Activated CD8-positive, alpha-beta memory T cell treated with anti-CD3 and anti-CD28 coated beads for 24 hours (primary cell): ENCODE data around the gene NINJ2.

Experiments used
- DNase-seq: peaks from one replicate; pipeline ENCODE4 v3.0.0-alpha.2; 2020

The NINJ2 gene

GRCh38 chr12:546265-546919 is 116.9 kb downstream of the NINJ2 start:
- no peak for DNase-seq

GRCh38 chr12:545835-546234 is 117.4 kb downstream of the NINJ2 start:
- no peak for DNase-seq

DNA sequence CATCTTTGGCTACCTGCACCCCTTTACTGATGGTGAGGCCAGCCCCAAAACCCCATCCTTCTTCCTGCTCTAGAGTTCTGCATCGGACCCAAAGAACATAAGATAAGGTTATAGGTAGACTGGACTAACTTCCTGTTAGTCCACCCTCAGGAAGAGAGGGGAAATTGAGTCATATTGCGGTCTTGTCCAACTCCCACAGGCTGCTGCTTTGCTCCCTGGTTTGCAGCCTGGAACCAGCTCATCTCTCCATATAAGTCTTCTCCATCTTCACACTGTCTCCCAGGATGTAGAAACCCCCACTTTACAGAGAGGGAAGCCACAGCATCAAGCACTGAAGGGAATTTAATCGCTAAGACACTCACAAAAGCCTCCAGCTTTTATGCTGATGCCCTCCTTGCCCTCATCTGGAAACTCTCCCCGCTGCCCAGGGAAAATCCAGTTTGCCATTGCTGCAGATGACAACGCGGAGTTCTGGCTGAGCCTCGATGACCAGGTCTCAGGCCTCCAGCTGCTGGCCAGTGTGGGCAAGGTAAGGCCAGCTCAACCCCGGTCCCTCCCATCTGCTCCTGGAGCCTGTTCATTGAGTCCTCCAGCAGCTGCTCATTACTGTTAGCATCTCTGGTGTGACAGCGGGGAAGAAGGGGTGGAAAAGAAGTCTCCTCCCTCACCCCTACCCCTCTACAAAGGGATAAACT is 118.2 kb downstream of the NINJ2 start:
- no peak for DNase-seq

DNA sequence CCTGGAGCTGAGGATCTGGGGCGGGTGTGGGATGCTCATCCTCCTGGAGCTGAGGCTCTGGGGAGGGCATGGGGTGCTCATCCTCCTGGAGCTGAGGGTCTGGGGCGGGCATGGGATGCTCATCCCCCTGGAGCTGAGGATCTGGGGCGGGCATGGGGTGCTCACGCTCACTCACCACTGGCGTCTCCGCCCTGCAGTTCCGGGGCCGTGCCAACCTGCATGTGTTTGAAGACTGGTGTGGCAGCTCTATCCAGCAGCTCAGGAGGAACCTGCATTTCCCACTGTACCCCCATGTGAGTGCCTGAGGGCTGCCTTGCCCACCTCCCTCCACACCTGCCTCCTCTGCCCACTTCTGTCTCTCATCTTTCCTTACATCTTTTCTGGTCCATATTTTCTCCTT is 119.1 kb downstream of the NINJ2 start:
- no peak for DNase-seq

- DNase-seq, result no peak
Measured at GRCh38 chr12:543114-543451, 120.2 kb downstream of the NINJ2 start.

- DNase-seq, result no peak
Measured at GRCh38 chr12:542395-543113, 120.7 kb downstream of the NINJ2 start.

DNA sequence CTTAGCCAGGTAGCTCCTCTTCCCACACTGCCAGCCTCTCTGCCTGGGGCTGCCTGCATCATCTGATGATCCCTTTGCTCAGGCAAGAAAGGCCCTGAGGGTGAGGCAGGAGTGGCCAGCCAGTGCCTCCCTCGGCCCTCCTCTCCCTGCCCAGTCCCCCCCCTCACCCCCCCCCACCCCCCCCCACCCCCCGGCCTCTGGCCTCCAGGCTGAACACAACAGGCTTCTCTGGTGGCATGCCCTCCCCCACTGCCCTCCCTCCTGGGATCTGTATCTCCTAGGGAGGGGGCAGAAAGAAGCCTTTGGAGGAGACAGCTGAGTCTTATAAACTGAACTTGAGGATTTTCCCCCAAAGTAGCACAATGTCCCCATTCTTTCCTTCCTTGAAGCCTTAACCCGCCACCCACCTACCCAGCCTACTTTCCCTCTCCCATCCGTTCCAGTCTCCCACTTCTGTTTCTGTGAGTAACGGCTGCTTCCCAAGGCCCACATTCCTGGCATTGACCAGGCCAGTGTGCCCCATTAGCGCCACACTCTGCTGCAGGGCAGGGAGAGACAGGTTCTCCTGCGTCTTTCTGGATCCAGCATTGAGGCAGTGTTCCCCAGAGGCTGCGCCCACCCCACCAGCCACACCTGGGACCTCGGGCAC is 121.4 kb downstream of the NINJ2 start:
- DNase-seq, result no peak

DNA sequence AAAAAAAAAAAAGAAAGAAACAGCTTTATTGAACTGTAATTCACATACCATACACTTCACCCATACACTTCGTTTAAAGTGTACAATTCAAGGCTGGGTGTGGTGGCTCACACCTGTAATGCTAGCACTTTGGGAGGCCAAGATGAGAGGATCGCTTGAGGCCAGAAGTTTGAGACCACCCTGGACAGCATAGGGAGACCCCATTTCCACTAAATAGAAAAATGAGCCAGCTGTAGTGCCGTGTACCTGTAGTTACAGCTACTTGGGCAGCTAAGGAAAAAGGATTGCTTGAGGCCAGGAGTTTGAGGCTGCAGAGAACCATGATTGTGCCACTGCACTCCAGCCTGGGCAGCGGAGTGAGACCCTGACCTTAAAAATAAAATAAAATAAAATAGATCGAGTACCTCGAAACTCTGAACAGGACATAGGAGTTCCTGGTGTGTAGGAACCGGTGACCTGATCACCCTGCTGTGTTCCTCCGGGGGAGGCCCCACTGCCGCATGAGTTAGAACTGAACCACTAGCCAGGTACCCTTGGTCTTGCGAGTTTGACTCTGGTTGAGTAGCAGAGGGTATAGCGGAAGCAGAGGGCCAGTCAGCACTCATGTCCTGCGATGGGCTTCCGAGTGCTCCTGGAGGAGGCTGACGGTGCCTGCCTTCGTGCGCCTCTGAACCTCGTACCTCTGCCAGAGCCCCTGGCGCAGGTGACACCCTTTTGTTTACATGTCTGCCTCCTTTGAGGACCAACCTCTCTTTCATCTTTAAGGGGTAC is 123.5 kb downstream of the NINJ2 start:
- DNase-seq, result no peak

- DNase-seq, result no peak
Measured at GRCh38 chr12:538731-539539, 124.3 kb downstream of the NINJ2 start.

DNA sequence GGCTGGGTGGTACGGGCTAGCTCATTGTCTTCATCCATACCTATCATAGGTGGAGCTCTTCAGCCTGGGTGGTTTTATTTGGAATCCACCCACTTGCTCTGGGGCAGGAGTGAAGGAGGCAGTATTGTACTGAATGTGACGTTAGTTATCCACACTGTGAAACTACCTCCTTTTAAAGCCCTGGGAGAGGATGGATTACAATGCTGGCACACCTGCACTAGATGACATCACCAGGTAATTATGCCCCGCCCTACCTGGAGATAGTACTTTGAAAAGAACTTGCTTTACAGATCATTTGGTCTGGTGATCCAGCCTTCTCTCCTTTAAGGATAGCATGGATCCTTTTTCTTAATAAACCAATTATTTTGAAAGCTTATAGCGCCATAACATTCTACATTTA is 125.5 kb downstream of the NINJ2 start:
- DNase-seq, result no peak

GRCh38 chr12:536751-537245 is 126.4 kb downstream of the NINJ2 start:
- DNase-seq, result no peak

DNA sequence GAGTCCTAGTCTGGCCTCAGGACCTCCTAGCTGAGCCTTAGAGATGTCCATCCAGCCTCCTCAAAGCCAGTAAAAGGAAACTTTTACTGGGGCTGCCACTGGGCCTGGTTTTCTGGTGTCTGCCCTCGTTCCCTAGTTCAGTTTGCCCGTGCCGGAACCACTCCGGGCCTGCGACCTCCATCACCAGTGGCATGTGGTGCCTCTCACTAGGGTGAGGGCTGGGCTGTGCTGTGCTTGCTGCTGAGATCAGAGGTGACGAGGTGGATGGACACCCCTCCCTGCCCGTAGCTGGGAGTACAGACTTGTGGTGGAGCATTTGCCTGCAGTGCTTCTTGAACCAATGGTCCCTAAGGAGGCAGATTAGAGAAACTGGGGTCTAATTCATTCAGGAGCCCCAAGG is 127.8 kb downstream of the NINJ2 start:
- DNase-seq, result no peak

GRCh38 chr12:534216-534615 is 129.0 kb downstream of the NINJ2 start:
- DNase-seq, result no peak

GRCh38 chr12:533718-534117 is 129.5 kb downstream of the NINJ2 start:
- no peak for DNase-seq

DNA sequence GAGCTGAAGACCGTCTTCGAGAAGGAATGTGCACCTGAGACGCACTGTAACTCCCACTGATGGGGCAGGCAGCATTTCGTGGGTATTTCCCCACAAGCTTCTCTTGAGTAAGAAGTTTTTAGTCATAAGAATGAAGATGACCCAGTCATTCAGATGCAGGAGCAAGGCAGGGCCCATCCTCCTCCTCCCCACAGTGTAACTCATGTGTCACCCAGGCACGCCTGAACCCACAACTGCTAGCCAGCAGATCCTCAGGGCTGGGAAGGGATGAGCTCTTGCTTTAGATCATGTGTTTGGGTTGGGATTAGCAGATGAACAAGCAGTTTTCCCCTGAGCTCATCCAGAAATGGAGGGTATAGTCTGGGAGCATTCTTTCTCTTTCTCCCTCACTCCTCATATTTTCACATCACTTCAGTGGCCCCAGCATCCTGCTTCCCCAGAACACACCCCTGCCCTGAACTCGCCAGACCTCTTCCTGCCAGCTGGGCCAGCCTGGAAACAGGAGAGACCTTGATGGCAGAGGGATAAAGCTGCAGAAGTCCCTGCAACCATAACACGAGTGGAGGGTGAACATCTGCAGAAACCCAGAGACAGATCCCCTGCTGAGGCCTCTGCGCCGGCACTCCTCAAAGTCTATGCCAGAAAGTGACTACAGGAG is 130.2 kb downstream of the NINJ2 start:
- DNase-seq, result no peak

DNA sequence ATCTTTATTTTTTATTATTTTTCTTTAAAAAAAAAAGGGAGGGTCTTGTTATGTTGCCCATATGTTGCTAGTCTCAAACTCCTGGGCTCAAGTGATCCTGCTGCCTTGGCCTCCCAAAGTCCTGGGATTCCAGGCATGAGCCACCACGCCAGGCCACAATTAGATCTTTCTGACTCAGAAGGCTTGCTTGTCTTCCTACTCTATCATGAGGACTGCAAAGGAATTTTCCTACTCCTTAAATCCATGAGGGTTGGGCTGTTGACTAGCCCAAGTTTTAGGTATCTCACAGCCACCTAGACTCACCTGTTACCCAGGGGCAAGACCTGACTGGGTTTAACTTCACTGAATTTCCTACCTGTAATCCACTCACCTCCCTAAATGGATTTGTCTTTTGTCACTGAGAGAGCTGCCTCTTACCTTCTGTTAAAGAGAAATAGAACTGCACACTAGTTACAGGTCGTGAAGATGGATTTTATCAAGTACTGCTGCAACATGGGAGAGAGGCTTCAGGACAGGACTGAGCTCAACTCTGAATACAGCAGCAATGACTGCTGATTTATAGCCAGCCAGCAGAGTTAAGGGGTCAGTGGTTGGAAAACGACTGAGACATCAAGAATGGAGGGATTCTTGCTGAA is 131.2 kb downstream of the NINJ2 start:
- no peak for DNase-seq

DNA sequence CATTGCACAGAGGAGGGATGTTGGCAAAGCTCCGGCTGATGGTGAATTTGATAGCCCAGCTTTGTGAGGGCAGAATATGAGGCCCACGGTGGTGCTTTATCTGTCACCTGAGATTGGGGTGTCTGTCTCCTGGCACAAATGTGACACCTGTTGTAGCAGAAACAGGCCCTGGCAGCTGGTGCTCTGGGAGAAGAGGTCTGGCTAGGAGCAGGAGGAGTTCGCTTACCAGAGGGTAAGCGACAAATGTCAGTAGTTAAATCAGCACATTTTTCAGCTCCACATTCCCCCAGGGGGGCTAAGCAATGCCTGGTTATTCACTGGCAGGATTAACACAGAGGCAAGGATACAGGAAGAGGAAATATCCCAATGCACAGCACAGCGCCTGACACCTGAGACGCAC is 132.4 kb downstream of the NINJ2 start:
- DNase-seq, result no peak

GRCh38 chr12:530308-530707 is 132.9 kb downstream of the NINJ2 start:
- no peak for DNase-seq

DNA sequence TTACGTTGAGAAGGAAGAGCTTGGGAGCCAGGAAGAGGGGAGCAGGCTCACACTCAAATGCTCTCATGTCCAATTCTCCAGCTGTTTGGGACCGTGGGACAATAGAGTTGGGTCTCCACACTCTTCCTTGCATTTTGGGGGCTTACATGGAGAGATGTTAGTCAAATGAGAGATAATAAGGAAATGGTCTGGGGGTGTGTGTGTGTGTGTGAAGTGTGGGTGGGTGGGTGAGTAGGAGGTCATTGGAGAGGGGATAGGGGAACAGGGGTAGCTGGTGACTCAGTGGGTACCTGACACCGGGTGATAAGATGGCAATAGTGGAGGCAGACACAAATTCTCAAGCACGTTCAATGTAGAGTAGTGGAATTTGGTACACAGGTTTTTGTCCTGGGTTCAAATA is 135.5 kb downstream of the NINJ2 start:
- DNase-seq, result no peak

- no peak for DNase-seq
Measured at GRCh38 chr12:527241-527640, 136.0 kb downstream of the NINJ2 start.

DNA sequence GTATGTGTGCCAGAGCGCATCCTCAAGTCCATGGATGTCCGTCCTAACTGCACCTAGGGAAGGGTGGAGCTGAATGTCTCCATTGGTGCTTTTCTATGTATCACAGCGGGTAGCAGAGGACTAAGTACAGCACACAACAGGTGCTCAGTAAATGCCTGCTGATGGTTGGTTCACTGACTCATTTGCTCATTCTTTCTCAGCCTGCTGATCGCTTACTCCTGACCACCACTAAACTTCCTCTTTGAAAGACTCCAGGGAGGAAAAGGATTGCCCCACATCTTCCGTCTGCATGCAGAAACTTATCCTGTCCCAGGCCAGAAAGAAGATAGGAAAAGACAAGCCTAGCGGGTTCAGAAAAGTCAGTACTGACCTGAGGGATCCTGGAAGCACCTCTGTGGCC is 137.2 kb downstream of the NINJ2 start:
- DNase-seq, result no peak
